Measurements from ENCODE around the gene CROCC.
A peak's percentile ranks its signal among the peaks of the same experiment; 100 is the strongest.
"Not testable (repeated sequence)": the region's sequence is repeated elsewhere in the genome, so short reads cannot be mapped to it uniquely, and the experiment has no call there.

The CROCC gene

DNA sequence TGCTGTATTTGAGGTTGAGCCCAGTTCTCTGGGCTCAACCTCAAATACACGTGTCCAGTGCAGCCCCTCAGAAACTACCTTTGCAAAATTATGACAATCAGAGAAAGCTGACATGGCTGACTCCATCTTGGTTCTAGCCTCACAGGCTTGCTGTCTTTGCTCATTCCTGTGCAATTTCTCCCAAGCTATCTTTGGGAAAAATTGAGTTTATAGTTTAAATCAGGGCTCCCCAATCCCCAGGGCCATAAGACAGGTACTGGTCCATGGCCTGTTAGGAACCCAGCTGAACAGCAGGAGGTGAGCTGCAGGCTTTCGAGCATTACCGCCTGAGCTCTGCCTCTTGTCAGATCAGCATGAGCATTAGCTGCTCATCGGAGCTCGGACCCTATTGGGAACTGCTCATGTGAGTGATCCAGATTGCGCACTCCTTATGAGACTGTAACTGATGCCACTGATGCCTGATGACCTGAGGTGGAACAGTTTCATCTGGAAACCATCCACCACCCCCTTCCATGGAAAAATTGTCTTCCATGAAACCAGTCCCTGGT, 28.7 kb upstream of the CROCC start:
- H3K36me3 Mint-ChIP-seq (ENCODE audit: low read depth); DNase-seq (ENCODE audit: low spot score); H3K27ac Mint-ChIP-seq; H3K9me3 Mint-ChIP-seq; H3K4me3 Mint-ChIP-seq: not testable (repeated sequence)
- Mint-ChIP-seq H3K4me1 (ENCODE audit: low read depth) (peaks cover 37% of the 10 kb centered on the region), H3K27me3 (ENCODE audit: low read depth) (peaks cover 48% of the 10 kb centered on the region)

DNA sequence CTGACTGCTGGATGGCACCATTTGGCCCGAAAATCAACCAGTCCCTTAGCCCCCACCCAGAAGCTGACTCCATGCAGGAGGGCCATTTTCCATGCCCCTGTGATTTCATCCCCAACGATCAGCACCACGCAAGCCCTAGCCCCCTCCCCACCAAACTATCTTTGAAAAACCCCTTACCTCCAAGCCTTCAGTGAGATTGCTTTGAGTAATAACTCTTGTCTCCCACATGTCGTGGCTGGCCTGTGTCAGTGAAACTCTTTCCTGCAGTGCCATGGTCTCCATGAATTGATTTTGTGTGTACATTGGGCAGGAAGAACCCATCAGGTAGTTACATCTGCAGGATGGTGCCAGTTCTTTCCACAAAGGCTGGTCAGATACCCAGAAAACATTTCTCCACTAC, 27.9 kb upstream of the CROCC start:
- H3K36me3 Mint-ChIP-seq (ENCODE audit: low read depth); H3K4me3 Mint-ChIP-seq; H3K9me3 Mint-ChIP-seq; H3K27ac Mint-ChIP-seq; DNase-seq (ENCODE audit: low spot score): not testable (repeated sequence)
- peaks cover 41% of the 10 kb centered on the region for H3K27me3 Mint-ChIP-seq (ENCODE audit: low read depth)
- H3K4me1 Mint-ChIP-seq (ENCODE audit: low read depth): peaks cover 35% of the 10 kb centered on the region

DNA sequence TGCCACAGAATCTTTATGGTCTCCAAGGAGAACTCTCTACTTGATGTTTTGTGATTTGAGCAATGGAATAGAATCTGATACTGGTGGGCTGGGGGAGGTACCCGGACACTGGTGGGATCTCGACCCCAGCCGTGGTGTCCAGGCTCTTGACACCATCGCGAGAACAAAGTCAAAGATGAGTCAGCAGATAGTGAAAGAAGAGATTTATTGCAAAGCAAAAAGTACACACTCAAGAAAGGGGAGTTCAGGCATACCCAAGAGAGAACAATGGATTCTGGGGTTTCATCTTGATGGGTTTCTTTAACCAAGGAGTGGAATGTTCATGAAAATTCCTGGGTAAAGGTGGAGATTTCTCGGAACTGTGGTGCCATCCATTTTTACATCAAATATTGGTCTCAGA, 27.4 kb upstream of the CROCC start:
- Mint-ChIP-seq H3K4me3 (peak overlapping the region; percentile 48), H3K27me3 (ENCODE audit: low read depth) (peaks cover 36% of the 10 kb centered on the region), H3K27ac (peak overlapping the region; percentile 37), H3K4me1 (ENCODE audit: low read depth) (peaks cover 30% of the 10 kb centered on the region)
- DNase-seq (ENCODE audit: low spot score); H3K36me3 Mint-ChIP-seq (ENCODE audit: low read depth); H3K9me3 Mint-ChIP-seq: not testable (repeated sequence)

DNA sequence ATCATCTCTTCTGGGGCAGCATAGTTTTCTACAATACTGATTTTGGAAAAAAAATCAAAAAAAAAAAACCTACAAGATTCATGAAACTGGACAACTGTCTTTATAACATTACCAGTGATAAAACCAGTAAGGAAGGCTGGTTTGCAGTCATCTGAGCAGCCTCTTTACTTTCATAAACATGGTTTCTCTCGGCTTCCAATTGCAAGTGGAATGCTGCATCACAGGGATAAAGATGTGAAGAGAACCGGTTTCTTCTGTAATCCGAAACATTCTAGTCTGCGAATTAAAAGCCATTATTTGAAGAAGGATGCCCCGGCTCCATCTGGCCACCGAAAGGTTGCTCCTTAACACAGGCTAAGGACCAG, 26.5 kb upstream of the CROCC start:
- not testable (repeated sequence) for H3K9me3 Mint-ChIP-seq; H3K36me3 Mint-ChIP-seq (ENCODE audit: low read depth); DNase-seq (ENCODE audit: low spot score)
- Mint-ChIP-seq H3K27ac (peak overlapping the region; percentile 100), H3K27me3 (ENCODE audit: low read depth) (peaks cover 27% of the 10 kb centered on the region), H3K4me3 (peak overlapping the region; percentile 80), H3K4me1 (ENCODE audit: low read depth) (peaks cover 22% of the 10 kb centered on the region)

DNA sequence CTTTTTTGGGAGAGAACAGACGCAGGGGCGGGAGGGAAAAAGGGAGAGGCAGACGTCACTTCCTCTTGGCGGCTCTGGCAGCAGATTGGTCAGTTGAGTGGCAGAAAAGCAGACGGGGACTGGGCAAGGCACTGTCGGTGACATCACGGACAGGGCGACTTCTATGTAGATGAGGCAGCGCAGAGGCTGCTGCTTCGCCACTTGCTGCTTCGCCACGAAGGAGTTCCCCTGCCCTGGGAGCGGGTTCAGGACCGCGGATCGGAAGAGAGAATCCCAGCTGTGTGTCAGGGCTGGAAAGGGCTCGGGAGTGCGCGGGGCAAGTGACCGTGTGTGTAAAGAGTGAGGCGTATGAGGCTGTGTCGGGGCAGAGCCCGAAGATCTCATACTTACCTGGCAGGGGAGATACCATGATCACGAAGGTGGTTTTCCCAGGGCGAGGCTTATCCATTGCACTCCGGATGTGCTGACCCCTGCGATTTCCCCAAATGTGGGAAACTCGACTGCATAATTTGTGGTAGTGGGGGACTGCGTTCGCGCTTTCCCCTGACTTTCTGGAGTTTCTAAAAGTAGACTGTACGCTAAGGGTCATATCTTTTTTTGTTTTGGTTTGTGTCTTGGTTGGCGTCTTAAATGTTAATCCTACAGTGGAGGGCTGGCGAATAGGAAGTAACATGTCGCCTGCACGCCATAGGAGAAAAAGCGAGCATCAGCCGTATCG, 26.0 kb upstream of the CROCC start, which contains the start of gene RNU1-2:
RNU1-2 (plus strand) TSS at position 383 of the 718 bp plus-strand sequence.
- peak within 1 kb of the TSS; percentile 100 for H3K27ac Mint-ChIP-seq
- peaks cover 21% of the 10 kb centered on the region for H3K27me3 Mint-ChIP-seq (ENCODE audit: low read depth)
- not testable (repeated sequence) for H3K36me3 Mint-ChIP-seq (ENCODE audit: low read depth); H3K9me3 Mint-ChIP-seq
- peak; percentile 83 for DNase-seq (ENCODE audit: low spot score)
- peak within 1 kb of the TSS; percentile 80 for H3K4me3 Mint-ChIP-seq
- H3K4me1 Mint-ChIP-seq (ENCODE audit: low read depth): peaks cover 25% of the 10 kb centered on the region

DNA sequence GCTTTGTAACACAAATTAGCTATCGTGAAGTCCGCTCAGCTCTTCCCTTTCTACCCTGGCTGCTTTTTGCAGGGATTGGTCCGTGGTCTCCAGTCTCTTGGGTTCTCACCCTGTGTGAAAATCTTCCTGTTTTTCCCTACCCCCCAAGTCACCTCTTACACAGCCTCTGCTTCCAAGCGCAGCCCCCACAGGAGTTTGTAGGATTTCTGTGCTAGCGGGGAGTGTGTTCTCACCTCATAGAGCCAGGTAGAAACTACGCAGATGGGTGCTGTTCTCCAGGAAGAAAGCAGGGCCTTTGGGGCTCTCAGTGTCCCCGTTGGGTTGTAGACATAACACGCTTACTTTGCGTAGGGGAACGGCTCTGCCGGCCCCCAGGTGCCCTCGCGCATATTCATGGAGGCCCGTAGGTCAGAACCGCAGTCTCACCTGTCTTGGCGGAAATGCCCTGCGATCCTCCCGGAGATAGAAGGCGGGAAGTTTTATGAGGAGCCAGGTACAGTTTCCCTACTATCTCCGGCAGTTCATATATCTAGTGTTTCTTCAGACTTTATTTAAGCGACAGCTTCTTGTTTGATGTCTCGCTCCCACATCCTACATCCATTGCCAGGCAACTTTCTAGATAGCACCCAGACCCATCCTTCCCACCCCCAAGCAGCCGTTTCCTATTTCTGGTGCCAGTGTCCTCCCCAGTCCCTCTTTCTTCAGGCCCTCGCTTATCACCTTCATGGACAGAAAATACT, 25.2 kb upstream of the CROCC start:
- not testable (repeated sequence) for H3K36me3 Mint-ChIP-seq (ENCODE audit: low read depth); H3K9me3 Mint-ChIP-seq
- Mint-ChIP-seq H3K27ac (peak overlapping the region; percentile 100), H3K27me3 (ENCODE audit: low read depth) (peaks cover 17% of the 10 kb centered on the region), H3K4me3 (peak overlapping the region; percentile 80), H3K4me1 (ENCODE audit: low read depth) (peaks cover 30% of the 10 kb centered on the region)
- peak; percentile 88 for DNase-seq (ENCODE audit: low spot score)

DNA sequence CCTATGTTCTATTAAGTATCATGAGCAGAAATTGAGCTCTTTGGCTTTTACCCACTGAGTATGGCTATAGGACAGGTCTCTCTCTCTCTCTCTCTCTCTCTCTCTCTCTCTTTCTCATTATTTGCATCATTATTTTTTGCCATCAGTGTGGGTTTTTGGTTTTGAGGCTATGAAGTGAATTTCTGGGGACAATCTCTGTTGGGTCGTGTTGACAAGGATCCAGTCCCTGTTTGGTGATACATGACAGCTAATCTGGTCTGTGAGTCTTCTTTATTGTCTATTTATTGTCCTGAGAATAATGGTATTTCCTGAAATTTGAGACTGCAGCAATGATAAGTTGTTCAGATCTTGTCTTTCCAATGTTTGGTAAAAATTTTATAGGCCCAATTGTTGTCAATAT, 24.1 kb upstream of the CROCC start:
- Mint-ChIP-seq H3K27ac (peak overlapping the region; percentile 69), H3K4me3 (peak overlapping the region; percentile 49), H3K4me1 (ENCODE audit: low read depth) (peaks cover 34% of the 10 kb centered on the region)
- H3K27me3 Mint-ChIP-seq (ENCODE audit: low read depth); H3K9me3 Mint-ChIP-seq; H3K36me3 Mint-ChIP-seq (ENCODE audit: low read depth); DNase-seq (ENCODE audit: low spot score): not testable (repeated sequence)

DNA sequence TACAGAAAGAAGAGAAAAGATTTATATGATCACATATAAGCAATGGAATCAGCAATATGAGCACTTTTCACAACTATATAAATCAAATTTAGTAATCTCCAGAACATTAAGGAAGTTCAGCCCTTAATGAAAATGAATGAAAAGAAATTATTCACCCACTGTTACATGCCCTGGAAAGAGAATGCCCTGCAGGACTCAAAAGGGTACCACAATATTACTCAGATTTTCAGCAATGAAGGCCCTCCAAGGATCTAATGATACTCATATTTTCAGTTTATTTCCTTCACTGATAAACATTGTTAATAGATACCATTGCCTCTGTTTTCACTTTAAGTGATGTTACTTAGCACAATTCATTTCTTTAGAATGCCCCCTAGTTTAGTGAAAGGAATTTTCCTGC, 23.4 kb upstream of the CROCC start:
- not testable (repeated sequence) for H3K4me3 Mint-ChIP-seq; H3K9me3 Mint-ChIP-seq; DNase-seq (ENCODE audit: low spot score); H3K36me3 Mint-ChIP-seq (ENCODE audit: low read depth); H3K27ac Mint-ChIP-seq; H3K27me3 Mint-ChIP-seq (ENCODE audit: low read depth)
- H3K4me1 Mint-ChIP-seq (ENCODE audit: low read depth): peaks cover 39% of the 10 kb centered on the region

DNA sequence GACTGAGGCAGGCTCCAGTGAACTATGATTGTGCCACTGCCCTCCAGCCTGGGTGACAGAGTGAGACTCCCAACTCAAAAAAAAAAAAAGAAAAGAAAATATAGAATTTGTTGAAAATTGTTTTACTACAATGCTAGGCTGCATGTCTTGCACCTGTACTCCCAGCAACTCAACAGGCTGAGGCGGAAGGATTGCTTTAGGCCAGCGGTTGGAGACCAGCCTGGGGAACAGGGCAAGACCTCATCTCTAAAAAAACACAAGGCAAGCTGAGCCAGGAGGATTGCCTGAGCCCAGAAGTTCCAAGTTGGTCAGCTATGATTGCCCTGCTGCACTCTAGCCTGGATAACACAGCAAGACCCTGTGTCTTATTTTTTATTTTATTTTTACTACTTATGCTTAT, 22.7 kb upstream of the CROCC start:
- not testable (repeated sequence) for H3K27me3 Mint-ChIP-seq (ENCODE audit: low read depth); H3K27ac Mint-ChIP-seq; DNase-seq (ENCODE audit: low spot score); H3K4me3 Mint-ChIP-seq; H3K36me3 Mint-ChIP-seq (ENCODE audit: low read depth); H3K9me3 Mint-ChIP-seq
- H3K4me1 Mint-ChIP-seq (ENCODE audit: low read depth): peaks cover 46% of the 10 kb centered on the region

DNA sequence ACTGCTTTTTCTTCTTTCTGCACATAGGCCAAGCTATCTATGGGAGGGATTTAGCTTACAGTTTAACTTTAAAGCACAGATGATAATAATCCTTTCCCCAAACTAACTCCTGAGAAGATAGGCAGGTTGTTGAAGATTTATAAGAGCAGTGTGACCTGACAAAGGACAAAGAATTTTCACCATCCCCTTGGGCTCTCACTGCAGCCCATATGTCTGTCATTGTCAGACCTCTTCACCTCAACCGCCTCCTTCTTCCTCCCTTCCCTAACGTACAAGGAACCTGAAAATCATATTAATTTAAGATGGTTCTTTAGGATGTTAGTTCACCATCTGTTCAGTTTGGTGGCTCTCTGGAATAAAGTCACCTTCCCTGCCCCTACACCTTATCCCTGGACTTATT, 21.0 kb upstream of the CROCC start:
- no peak overlapping the region for H3K27ac Mint-ChIP-seq
- no peaks in the 10 kb centered on the region for H3K9me3 Mint-ChIP-seq
- H3K36me3 Mint-ChIP-seq (ENCODE audit: low read depth): no peaks in the 10 kb centered on the region
- peaks cover 36% of the 10 kb centered on the region for H3K4me1 Mint-ChIP-seq (ENCODE audit: low read depth)
- H3K27me3 Mint-ChIP-seq (ENCODE audit: low read depth): peaks cover 2% of the 10 kb centered on the region
- no peak for DNase-seq (ENCODE audit: low spot score)
- no peak overlapping the region for H3K4me3 Mint-ChIP-seq

DNA sequence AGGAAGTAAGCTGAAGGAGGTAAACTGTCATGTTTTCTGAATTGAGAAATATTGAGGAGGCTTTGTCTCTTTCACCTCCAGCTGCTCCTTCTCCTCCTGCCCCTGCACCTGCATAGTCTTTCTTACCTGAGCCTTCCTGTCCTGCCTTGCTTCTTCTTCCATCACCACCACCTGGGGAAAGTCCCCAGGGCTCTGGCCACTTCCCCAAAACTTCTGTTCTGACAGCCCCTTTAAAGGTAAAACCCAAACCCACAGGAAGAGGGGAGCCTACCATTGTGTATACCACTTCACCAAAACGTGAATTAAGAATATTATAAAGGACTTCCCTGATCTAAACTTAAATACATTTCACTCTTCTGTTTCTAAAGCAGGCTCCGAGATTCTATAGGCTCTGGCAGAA, 20.4 kb upstream of the CROCC start:
- not testable (repeated sequence) for H3K9me3 Mint-ChIP-seq; H3K36me3 Mint-ChIP-seq (ENCODE audit: low read depth); H3K27me3 Mint-ChIP-seq (ENCODE audit: low read depth); DNase-seq (ENCODE audit: low spot score); H3K27ac Mint-ChIP-seq; H3K4me3 Mint-ChIP-seq
- H3K4me1 Mint-ChIP-seq (ENCODE audit: low read depth): peaks cover 33% of the 10 kb centered on the region

DNA sequence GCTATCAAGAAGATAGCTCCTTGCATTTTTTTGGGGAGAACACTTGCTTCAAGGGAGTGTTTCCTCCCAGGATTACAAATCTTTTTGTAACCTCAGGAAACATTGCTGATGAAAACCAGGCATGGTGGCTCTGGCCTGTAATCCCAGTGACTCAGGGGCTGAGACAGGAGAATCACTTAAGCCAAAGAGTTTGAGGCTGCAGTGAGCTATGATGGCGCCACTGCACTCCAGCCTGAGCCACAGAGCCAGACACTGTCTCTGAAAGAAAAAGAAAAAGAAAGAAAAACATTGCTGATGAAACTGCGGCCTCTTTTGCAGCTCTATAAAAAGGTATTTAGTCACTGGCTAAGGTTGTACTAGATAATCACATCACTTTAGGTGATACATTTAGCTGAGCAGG, 18.7 kb upstream of the CROCC start:
- H3K27ac Mint-ChIP-seq: no peak overlapping the region
- H3K4me1 Mint-ChIP-seq (ENCODE audit: low read depth): peaks cover 24% of the 10 kb centered on the region
- H3K9me3 Mint-ChIP-seq: no peaks in the 10 kb centered on the region
- DNase-seq (ENCODE audit: low spot score): no peak
- peaks cover 2% of the 10 kb centered on the region for H3K27me3 Mint-ChIP-seq (ENCODE audit: low read depth)
- no peaks in the 10 kb centered on the region for H3K36me3 Mint-ChIP-seq (ENCODE audit: low read depth)
- H3K4me3 Mint-ChIP-seq: no peak overlapping the region

DNA sequence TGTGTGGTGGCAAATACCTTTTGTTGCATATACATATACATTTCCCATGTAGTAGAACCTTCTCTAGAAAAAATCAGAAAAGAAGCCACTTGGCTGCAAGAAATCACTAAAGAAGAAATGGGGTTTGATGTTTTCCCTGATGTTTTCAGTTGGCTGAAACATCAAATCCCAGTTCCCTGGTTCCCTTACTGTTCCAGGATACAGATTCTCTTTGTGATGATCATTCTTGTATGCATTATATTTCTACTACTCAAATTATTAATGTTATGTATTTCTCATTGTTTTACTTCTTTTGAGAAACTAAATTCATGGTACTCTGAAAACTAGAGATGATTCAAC, 18.3 kb upstream of the CROCC start:
- no peak overlapping the region for H3K4me3 Mint-ChIP-seq
- DNase-seq (ENCODE audit: low spot score): no peak
- H3K36me3 Mint-ChIP-seq (ENCODE audit: low read depth): no peaks in the 10 kb centered on the region
- H3K27me3 Mint-ChIP-seq (ENCODE audit: low read depth): peaks cover 2% of the 10 kb centered on the region
- H3K4me1 Mint-ChIP-seq (ENCODE audit: low read depth): peaks cover 24% of the 10 kb centered on the region
- no peak overlapping the region for H3K27ac Mint-ChIP-seq
- no peaks in the 10 kb centered on the region for H3K9me3 Mint-ChIP-seq

DNA sequence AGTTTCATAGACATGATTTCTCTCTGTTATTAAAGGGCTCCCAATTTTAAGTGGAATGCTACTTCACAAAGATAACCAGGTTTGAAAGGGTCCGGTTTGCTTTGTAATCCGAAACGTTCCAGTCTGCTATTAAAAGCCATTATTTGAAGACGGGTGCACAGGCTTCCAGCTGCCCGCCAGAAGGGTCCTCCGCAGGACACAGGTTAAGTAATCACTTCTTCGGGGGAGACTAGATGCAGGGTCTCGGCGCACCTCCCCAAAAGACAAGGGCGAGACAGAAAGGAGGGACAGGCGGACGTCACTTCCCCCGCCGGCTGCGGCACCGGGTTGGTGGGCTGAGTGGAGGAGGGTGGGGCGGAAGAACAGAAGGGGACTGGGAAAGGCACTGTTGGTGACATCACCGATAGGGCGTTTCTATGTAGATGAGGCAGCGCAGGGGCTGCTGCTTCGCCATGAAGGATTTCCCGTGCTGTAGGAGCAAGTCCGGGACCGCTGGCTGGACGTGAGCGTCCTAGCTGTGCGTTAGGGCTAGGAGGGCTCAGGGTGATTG, 17.1 kb upstream of the CROCC start:
- no peak overlapping the region for H3K27ac Mint-ChIP-seq
- peaks cover 2% of the 10 kb centered on the region for H3K27me3 Mint-ChIP-seq (ENCODE audit: low read depth)
- DNase-seq (ENCODE audit: low spot score): peak; percentile 98
- H3K36me3 Mint-ChIP-seq (ENCODE audit: low read depth): no peaks in the 10 kb centered on the region
- H3K9me3 Mint-ChIP-seq: no peaks in the 10 kb centered on the region
- peaks cover 24% of the 10 kb centered on the region for H3K4me1 Mint-ChIP-seq (ENCODE audit: low read depth)
- H3K4me3 Mint-ChIP-seq: no peak overlapping the region
